AG10803 (cell line): ENCODE results near the gene MFN1.
"Not testable (repeated sequence)": the region's sequence is repeated elsewhere in the genome, so short reads cannot be mapped to it uniquely, and the experiment has no call there.

Experiments used
- DNase-seq: peaks from one replicate; pipeline ENCODE4 v3.0.0; 2010; ENCODE audit warnings: low read depth
- H3K4me3 ChIP-seq: 2 replicates; pipeline ENCODE4 v1.5.1; 2011; ENCODE audit warnings: mild to moderate bottlenecking, low read length, control low read depth
- CTCF ChIP-seq: conservative IDR thresholded peaks from 2 replicates; pipeline ENCODE4 v1.5.1; 2011; ENCODE audit warnings: mild to moderate bottlenecking, low read length, control low read depth, inconsistent platforms

Gene MFN1

DNA sequence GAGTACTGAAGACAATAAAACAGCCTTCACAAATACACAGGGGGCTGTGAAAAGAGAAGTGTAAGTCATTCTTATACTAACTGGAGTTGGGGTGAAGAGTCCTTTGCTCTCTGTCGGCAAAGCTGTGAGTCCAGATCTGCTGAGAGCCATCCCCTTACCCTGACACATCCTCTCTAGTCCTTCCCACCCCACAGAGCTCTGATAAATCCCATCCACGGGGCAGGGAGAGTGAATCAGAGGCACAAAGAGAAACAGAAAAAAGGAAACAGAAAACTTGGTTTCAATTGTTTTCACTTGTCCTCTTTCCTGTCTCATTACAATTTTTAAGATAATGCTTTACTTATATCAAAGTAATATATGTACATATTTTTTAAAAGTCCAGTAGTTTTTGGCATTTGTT lies 42.9 kb upstream of the MFN1 start:
- H3K4me3 ChIP-seq: no peak overlapping the region
- DNase-seq: no peak
- no peak for TF ChIP-seq CTCF

GRCh38 chr3:179307362-179307761 lies 40.1 kb upstream of the MFN1 start:
- H3K4me3 ChIP-seq, DNase-seq: not testable (repeated sequence)

GRCh38 chr3:179308001-179308400 lies 39.5 kb upstream of the MFN1 start:
- no peak for TF ChIP-seq CTCF
- no peak overlapping the region for H3K4me3 ChIP-seq
- DNase-seq: no peak

DNA sequence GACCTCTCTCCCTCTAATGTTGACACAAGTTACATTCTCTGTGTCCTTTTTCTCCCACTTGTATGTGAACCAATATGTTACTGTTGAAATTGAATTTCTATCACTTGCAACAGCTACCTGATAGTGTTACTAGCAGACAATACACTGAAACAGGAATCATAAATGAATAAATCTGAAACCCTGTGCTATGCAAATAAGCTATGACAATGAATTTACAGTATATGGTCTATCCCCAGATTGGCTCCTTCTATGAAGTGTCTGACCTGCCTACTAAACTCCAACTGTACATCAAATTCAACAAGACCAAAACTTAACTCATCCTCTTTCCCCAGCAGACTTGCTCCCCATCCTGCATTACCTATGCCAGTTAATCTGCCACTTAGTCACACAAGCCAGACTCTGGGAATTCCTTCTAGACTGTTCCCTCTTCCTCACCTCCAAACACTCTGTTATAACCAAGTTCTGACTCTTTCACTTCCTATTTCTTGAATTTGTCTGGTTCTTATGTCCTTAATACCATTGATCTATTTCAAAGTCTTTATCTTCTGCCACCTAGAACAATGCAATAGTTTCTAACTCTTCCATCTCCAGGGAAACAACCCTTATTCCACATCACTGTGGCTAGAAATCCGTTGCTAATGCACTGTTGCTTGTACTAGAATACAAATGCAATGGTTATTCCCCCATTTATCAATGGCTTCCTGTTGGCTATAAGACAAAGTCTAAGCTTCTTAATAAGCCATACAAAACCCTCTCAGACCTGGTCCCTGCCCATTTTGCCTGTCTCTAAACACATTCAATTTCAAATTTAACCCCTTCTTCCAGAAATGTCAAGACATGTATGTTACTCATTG lies 38.1 kb upstream of the MFN1 start:
- TF ChIP-seq CTCF: no peak
- DNase-seq: no peak
- H3K4me3 ChIP-seq: no peak overlapping the region

GRCh38 chr3:179318876-179319275 lies 28.6 kb upstream of the MFN1 start:
- DNase-seq: no peak
- TF ChIP-seq CTCF: no peak
- H3K4me3 ChIP-seq: no peak overlapping the region

DNA sequence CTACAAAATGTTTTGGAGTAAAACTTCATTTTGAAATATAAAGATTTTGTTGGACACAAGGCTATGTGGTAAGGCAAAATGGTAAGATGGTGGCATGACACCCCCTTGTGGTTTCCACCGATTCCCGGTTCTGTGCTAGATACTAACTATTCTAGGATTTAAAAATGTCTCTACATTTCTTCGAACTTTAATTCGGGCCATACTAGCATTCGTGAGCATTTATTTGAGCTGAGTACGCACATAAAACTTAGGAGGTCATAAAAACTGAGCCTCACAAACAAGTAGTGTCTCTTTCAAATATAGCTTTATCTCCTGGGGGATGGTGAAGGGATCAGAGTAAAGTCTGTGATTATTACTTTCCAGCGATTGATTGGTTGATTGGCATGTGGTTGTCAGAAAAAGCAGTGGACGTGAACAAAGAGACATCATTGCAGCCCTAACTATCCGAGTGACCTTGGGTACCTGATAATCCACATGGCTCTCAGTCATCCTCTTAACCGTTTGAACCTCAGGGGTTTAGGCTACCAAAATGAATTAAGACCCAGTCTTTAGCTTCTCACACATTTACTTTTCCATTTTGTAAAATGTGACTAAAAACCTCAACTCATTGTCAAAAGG lies 25.7 kb upstream of the MFN1 start:
- H3K4me3 ChIP-seq: peak overlapping the region; percentile 91
- peak; percentile 52 for DNase-seq
- TF ChIP-seq CTCF: peak; percentile 72

DNA sequence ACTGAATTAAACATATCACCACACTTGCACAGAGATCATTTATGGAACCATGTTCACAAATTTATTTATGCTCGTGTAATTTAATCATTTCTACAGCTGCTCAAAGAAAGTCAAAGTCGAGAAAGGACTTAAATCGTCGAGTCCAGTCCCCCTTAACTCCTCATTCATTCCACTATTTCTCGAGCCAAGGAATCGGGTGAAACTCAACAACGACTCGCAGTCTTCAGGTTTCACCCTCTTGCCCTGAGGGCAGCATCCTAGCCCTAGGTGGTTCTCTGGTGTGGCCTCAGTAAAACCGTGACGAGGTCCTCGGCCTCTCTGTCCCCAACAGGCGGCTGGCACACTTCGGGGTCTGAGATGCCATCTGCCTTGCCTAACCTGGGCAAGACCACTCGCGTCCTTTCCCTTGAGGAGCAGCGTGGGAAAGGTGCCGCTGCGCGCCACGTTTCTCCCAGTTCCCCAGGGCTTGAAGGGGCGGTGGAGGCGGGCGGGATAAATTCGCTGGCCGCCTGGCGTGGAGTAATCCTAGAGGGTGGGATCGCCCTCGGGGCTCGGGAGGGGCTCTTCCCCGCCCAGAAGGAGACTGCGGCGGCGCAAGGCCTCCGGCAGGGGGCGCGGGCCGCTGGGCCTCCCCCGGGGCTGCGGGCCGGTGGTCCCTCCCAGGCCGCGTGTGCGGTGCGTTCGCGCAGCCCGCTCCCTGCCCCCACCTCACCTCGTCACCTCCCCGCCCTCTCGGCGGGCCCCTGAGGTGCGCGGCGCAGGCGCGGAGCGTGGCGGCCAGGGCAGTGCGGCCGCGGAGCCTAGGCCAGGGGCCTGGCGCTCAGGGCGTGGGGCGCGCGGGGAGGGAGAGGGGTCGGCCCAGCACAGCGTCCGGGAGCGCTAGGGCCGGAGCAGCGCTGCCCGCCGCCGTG lies 25.0 kb upstream of the MFN1 start, which contains the start of gene ZNF639:
Gene ZNF639, plus strand, starts transcription at position 746 of the 911 bp plus-strand sequence. CDS start 5,263 bp downstream, outside the sequence.
- H3K4me3 ChIP-seq: peak within 1 kb of the TSS; percentile 91
- DNase-seq: peak; percentile 85
- TF ChIP-seq CTCF: peak; percentile 49
